H1 (cell line): ENCODE measurements around the gene EXO1. TPM values are rescaled to one million over a fixed set of nuclear protein-coding genes. Genes with fewer than 3 reads are reported as not detected.

Experiments used
- CREB1 ChIP-seq: IDR thresholded peaks from 2 replicates; pipeline ENCODE4 v1.6.1; 2012; ENCODE audit warnings: inconsistent platforms
- GABPA ChIP-seq: IDR thresholded peaks from 2 replicates; pipeline ENCODE4 v1.6.1; 2011; ENCODE audit warnings: mild to moderate bottlenecking, low read length, moderate library complexity, borderline replicate concordance; ENCODE audit not compliant: insufficient read depth
- HDAC2 ChIP-seq, 2 experiments: fragments of 300-600 bp in 1 of 2; sonication (generic) in 1 of 2; IDR thresholded peaks; 2 replicates each; pipeline ENCODE4 v1.6.1; 2011 to 2012; ENCODE audit warnings: low read depth in 2 of 2, low read length in 2 of 2, mild to moderate bottlenecking in 2 of 2, moderate library complexity in 2 of 2, borderline replicate concordance in 1 of 2, inconsistent platforms in 1 of 2
- HDAC6 ChIP-seq: IDR thresholded peaks from one replicate; pipeline ENCODE4 v1.7.1; 2012; ENCODE audit warnings: low read depth, mild to moderate bottlenecking, inconsistent platforms, low read length, moderate library complexity
- KDM4A ChIP-seq: IDR thresholded peaks from one replicate; pipeline ENCODE4 v1.7.1; 2012; ENCODE audit warnings: low read depth, mild to moderate bottlenecking, moderate library complexity, low read length, inconsistent platforms; ENCODE audit not compliant: severe bottlenecking
- POU5F1 ChIP-seq: IDR thresholded peaks from 2 replicates; pipeline ENCODE4 v1.6.1; 2011; ENCODE audit warnings: low read depth, mild to moderate bottlenecking, low read length, moderate library complexity
- RAD21 ChIP-seq, 2 experiments: IDR thresholded peaks in 1 of 2; conservative IDR thresholded peaks in 1 of 2; 2 replicates each; pipeline ENCODE4 v1.6.1; 2011; ENCODE audit warnings: low read depth in 2 of 2, low read length in 2 of 2, improper control_type of control experiment in 1 of 2, inconsistent platforms in 1 of 2, mild to moderate bottlenecking in 1 of 2, moderate library complexity in 1 of 2
- SIN3A ChIP-seq, 2 experiments: IDR thresholded peaks in 1 of 2; conservative IDR thresholded peaks in 1 of 2; 2 replicates each; pipeline ENCODE4 v1.6.1; 2011 to 2012; ENCODE audit warnings: low read length in 2 of 2, improper control_type of control experiment in 1 of 2, low read depth in 1 of 2, mild to moderate bottlenecking in 1 of 2
- SP1 ChIP-seq: IDR thresholded peaks from 2 replicates; pipeline ENCODE4 v1.6.1; 2011; ENCODE audit warnings: low read depth, low read length
- SUZ12 ChIP-seq: fragments of 200-600 bp; sonication (generic); IDR thresholded peaks from 2 replicates; pipeline ENCODE4 v1.6.1; 2012; ENCODE audit warnings: mild to moderate bottlenecking, inconsistent platforms, low read length, moderate library complexity, mixed read lengths
- TAF1 ChIP-seq: IDR thresholded peaks from 2 replicates; pipeline ENCODE4 v1.6.1; 2011; ENCODE audit warnings: mild to moderate bottlenecking, low read depth, low read length
- polyA plus RNA-seq, 7 experiments: library from polyadenylated mRNA; depleted of rRNA in 3 of 7; stranded (reverse) in 5 of 7; unstranded in 2 of 7; fragments of >200 nt in 5 of 7; fragments of 200-250 nt in 2 of 7; gene quantifications; 1 replicate in 5 of 7; 2 replicates in 1 of 7; 4 replicates in 1 of 7; pipeline versions ENCODE4 v1.2.1 to v1.2.3, GENCODE V29; 2011 to 2013; ENCODE audit warnings: missing spikeins in 2 of 7, mixed read lengths in 2 of 7
- total RNA-seq: library from RNA; stranded (reverse); fragmentation: NEBNext Ultra II Directional; extraction: Animal tissue kit (Norgen Biotek cat#: 25700); gene quantifications from 2 replicates; pipeline ENCODE4 v1.2.1, GENCODE V29; 2021

The EXO1 gene
- total and polyA plus RNA-seq, 2 of the 8 experiments (the other 6 are each of a cell fraction or from before 2014, with no cell fraction given): 9.2 to 43.0 TPM

DNA sequence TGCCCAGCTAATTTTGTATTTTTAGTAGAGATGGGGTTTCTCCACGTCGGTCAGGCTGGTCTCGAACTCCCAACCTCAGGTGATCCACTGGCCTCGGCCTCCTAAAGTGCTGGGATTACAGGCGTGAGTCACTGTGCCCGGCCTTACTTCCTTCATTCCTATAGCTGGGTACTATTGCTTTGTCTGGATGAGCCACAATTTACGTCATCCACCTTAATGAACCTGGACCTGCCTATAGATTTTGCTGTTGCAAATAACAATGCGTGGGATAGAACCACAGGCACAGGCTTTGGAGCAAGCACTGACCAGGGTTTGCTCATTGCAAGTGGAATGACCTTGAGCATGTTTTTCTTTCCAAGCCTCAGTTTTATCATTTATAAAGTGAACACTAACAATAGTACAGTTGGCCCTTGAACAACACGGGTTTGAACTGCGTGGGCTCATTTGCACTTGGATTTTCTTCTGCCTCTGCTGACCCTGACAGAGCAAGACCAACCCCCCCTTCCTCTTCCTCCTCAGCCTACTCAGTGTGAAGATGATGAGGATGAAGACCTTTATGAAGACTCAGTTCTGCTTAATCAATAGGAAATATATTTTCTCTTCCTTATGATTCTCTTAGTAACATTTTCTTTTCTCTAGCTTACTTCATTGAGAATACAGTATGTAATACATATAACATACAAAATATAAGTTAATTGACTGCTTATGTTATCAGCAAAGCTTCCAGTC is 76.2 kb downstream of the EXO1 start (continued):
- TF ChIP-seq HDAC2 (IDR thresholded peaks at IDR 0.05; ENCODE audit: borderline replicate concordance in 1 of 2, low read depth in 2 of 2, low read length in 2 of 2) (no peak), RAD21 (IDR thresholded peaks at IDR 0.05 in 1 of 2, conservative IDR thresholded peaks at IDR 0.05 in 1 of 2; ENCODE audit: low read depth in 2 of 2, low read length in 2 of 2) (no peak), SP1 (no peak), SUZ12 (no peak), HDAC6 (no peak), TAF1 (no peak), CREB1 (no peak), SIN3A (conservative IDR thresholded peaks at IDR 0.05 in 1 of 2, IDR thresholded peaks at IDR 0.05 in 1 of 2; ENCODE audit: low read depth in 1 of 2, low read length in 2 of 2) (no peak), GABPA (no peak), KDM4A (no peak), POU5F1 (no peak)
